ENCODE results near the gene ARAF.

The ARAF gene

GRCh38 chrX:47574547-47575301 lies 13.7 kb downstream of the ARAF start:
- peak overlapping the region; percentile 77 to 90 (median 80) for H3K9ac ChIP-seq
- peaks cover 0 to 33% (median 13%) of the 10 kb centered on the region in 11 experiments; a peak in 9 of 22 replicates for H3K9me3 ChIP-seq (replicated peaks in 1 of 11)
- TF ChIP-seq Cebpa-rat (IDR thresholded peaks at IDR 0.05), result peak in 5 of 11 experiments; percentile 17 to 73 (median 27); a peak in 3 of 22 replicates
- H3K27me3 ChIP-seq, result peaks cover 0 to 59% (median 28%) of the 10 kb centered on the region in 11 experiments; a peak in 18 of 22 replicates
- peak overlapping the region in 9 of 10 experiments; percentile 36 to 65 (median 53); a peak in 18 of 20 replicates for H3K4me3 ChIP-seq
- H3K27ac ChIP-seq, result peak overlapping the region; percentile 64 to 94 (median 88); a peak in 21 of 22 replicates
- H3K4me2 ChIP-seq, result peak overlapping the region; percentile 69 to 87 (median 83)
- H3K4me1 ChIP-seq, result peaks cover 44 to 81% (median 68%) of the 10 kb centered on the region in 10 experiments
- H3K36me3 ChIP-seq, result peaks cover 11 to 26% (median 19%) of the 10 kb centered on the region in 11 experiments; a peak in 20 of 22 replicates
- peaks cover 0 to 8% (median 0%) of the 10 kb centered on the region in 11 experiments; a peak in 1 of 22 replicates for H4K20me1 ChIP-seq

DNA sequence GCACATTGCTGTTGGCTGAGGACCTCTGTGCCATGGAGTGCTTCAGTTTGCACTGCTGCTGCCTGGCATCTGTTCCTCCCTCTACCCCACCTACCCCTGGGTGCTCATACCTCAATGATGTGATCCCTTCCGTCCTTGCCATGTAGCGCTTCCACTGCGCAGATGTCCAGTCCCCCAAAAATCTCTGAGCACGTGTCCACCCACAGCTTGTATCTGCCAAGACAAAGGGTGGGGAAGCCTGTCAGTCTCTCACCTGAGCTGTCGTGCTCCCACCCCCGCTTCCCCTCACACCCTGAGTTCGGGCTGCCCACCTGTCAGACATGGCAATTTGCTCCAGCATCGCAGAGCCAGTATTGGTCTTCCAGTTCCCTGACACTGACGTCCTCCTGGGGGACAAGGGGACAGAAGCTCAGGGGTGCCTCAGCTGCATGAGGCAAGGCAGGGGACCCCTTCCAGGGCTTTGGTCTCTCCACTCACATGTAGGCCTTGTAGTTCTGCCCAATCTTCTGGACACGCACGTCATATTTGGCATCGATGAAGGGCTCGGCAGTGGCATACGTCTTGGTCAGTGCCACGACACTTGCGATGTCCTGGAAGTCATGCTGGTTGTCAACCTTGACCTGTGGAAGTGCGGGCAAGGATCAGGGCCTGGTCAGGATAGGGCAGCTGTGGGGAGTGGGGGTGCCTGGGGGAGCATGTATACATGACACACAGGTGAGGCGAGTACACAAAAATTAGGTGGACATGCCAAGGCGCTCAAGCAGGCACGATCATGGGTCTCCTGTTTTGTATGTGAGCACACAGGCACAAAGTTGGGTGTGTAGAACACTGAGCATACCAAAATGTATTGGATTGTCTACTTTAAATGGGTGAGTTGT lies 15.3 kb downstream of the ARAF start:
- H3K9me3 ChIP-seq (replicated peaks in 1 of 11), result peaks cover 0 to 22% (median 8%) of the 10 kb centered on the region in 11 experiments; a peak in 9 of 22 replicates
- H4K20me1 ChIP-seq, result 0 out of 22 replicates have a peak, but pooled peaks cover 0 to 8% (median 0%) of the 10 kb centered on the region in 11 experiments
- no peak overlapping the region for H3K4me3 ChIP-seq
- no peak overlapping the region for H3K9ac ChIP-seq
- no peak for TF ChIP-seq Cebpa-rat (IDR thresholded peaks at IDR 0.05)
- H3K4me2 ChIP-seq, result peak overlapping the region in 8 of 11 experiments; percentile 65 to 87 (median 82); a peak in 6 of 22 replicates
- H3K36me3 ChIP-seq, result peaks cover 0 to 12% (median 6%) of the 10 kb centered on the region in 11 experiments; a peak in 15 of 22 replicates
- H3K4me1 ChIP-seq, result peaks cover 58 to 94% (median 71%) of the 10 kb centered on the region in 10 experiments
- H3K27ac ChIP-seq, result peak overlapping the region in 3 of 11 experiments; percentile 8 to 94 (median 92); a peak in 5 of 22 replicates
- H3K27me3 ChIP-seq, result peaks cover 0 to 45% (median 23%) of the 10 kb centered on the region in 11 experiments; a peak in 18 of 22 replicates

- Histone ChIP-seq H3K4me2 (peak overlapping the region in 5 of 11 experiments; percentile 28 to 65 (median 58); a peak in 9 of 22 replicates), H3K9me3 (replicated peaks in 1 of 11) (peaks cover 0 to 11% (median 0%) of the 10 kb centered on the region in 11 experiments; a peak in 3 of 22 replicates), H4K20me1 (no peaks in the 10 kb centered on the region), H3K4me1 (peaks cover 60 to 92% (median 69%) of the 10 kb centered on the region in 10 experiments), H3K27me3 (peaks cover 0 to 34% (median 11%) of the 10 kb centered on the region in 11 experiments; a peak in 15 of 22 replicates), H3K27ac (no peak overlapping the region), H3K36me3 (peaks cover 0 to under 1% (median 0%) of the 10 kb centered on the region in 11 experiments; a peak in 1 of 22 replicates), H3K4me3 (no peak overlapping the region), H3K9ac (no peak overlapping the region)
- TF ChIP-seq Cebpa-rat (IDR thresholded peaks at IDR 0.05), result no peak
These were observed 16.4 kb downstream of the ARAF start for GRCh38 chrX:47577424-47577823.

DNA sequence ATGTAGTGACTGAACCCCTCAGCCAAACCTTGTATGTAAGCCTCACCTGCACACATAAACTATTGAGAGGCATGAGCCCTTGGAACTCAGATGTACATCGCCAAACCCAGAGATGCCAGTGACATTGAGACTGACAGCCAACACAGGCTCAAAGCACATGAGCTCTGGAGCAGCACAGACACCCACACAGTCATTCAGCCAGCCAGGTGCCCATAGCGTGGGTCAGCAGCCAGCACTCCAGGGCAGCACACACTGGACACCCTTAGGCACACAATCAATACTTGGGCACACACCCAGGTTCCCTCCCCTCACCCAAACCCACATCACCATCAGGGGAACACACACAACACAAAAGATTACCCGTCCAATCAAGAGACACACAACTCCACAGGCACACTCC lies 16.9 kb downstream of the ARAF start:
- Histone ChIP-seq H3K36me3 (no peaks in the 10 kb centered on the region), H3K9ac (no peak overlapping the region), H3K27ac (peak overlapping the region in 2 of 11 experiments; percentile 19 to 21; a peak in 2 of 22 replicates)

GRCh38 chrX:47578692-47579091 lies 17.7 kb downstream of the ARAF start:
- Histone ChIP-seq H4K20me1 (peaks cover 0 to 6% (median 0%) of the 10 kb centered on the region in 11 experiments; a peak in 4 of 22 replicates), H3K9ac (peak overlapping the region in 1 of 11 experiments; percentile 44; a peak in 2 of 22 replicates), H3K4me3 (peak overlapping the region in 2 of 10 experiments; percentile 11 to 21; a peak in 1 of 20 replicates), H3K4me1 (peaks cover 60 to 80% (median 69%) of the 10 kb centered on the region in 10 experiments), H3K36me3 (no peaks in the 10 kb centered on the region), H3K4me2 (peak overlapping the region; percentile 33 to 86 (median 60); a peak in 21 of 22 replicates), H3K27ac (peak overlapping the region in 5 of 11 experiments; percentile 21 to 71 (median 48); a peak in 4 of 22 replicates), H3K27me3 (peaks cover 0 to 35% (median 7%) of the 10 kb centered on the region in 11 experiments; a peak in 10 of 22 replicates), H3K9me3 (replicated peaks in 1 of 11) (peaks cover 0 to 3% (median 0%) of the 10 kb centered on the region in 11 experiments; a peak in 1 of 22 replicates)
- TF ChIP-seq Cebpa-rat (IDR thresholded peaks at IDR 0.05), result no peak

More for the DNA sequence above, 16.9 kb downstream of the ARAF start:
- Histone ChIP-seq H3K27me3 (peaks cover 0 to 29% (median 7%) of the 10 kb centered on the region in 11 experiments; a peak in 12 of 22 replicates), H3K4me3 (no peak overlapping the region), H3K9me3 (replicated peaks in 1 of 11) (peaks cover 0 to 6% (median 0%) of the 10 kb centered on the region in 11 experiments; a peak in 2 of 22 replicates), H3K4me2 (peak overlapping the region; percentile 33 to 86 (median 60); a peak in 18 of 22 replicates), H4K20me1 (no peaks in the 10 kb centered on the region), H3K4me1 (peaks cover 60 to 87% (median 69%) of the 10 kb centered on the region in 10 experiments)
- TF ChIP-seq Cebpa-rat (IDR thresholded peaks at IDR 0.05), result no peak

DNA sequence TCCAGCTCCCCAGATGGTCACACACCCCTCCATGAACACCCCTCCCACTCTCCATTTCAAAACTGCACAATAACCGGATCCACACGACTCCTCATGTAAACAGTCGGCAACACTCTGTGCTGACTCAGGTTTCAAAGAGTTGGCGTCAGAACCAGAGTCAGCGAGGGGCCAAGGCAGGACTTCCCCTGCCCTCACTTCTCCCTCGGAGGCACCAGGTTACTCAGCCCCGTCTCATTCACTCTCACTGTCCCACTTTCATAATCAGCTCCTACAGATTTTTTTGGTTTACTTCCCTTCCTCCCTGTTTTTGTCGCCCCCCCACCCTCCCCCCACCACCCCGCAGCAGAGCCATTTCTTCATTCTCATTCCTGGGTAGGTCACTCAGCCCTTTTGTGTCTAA lies 18.5 kb downstream of the ARAF start:
- Histone ChIP-seq H3K4me3 (peak overlapping the region in 1 of 10 experiments; percentile 21; a peak in 1 of 20 replicates), H3K27ac (peak overlapping the region in 5 of 11 experiments; percentile 13 to 71 (median 48); a peak in 5 of 22 replicates), H3K9me3 (replicated peaks in 1 of 11) (no peaks in the 10 kb centered on the region), H3K9ac (peak overlapping the region in 2 of 11 experiments; percentile 39 to 44; a peak in 2 of 22 replicates), H3K36me3 (peaks cover 0 to 4% (median 0%) of the 10 kb centered on the region in 11 experiments; a peak in 5 of 22 replicates), H4K20me1 (peaks cover 0 to 15% (median 0%) of the 10 kb centered on the region in 11 experiments; a peak in 5 of 22 replicates), H3K4me1 (peaks cover 53 to 79% (median 64%) of the 10 kb centered on the region in 10 experiments), H3K27me3 (peaks cover 0 to 37% (median 8%) of the 10 kb centered on the region in 11 experiments; a peak in 10 of 22 replicates), H3K4me2 (peak overlapping the region in 10 of 11 experiments; percentile 33 to 86 (median 60); a peak in 17 of 22 replicates)
- no peak for TF ChIP-seq Cebpa-rat (IDR thresholded peaks at IDR 0.05)

DNA sequence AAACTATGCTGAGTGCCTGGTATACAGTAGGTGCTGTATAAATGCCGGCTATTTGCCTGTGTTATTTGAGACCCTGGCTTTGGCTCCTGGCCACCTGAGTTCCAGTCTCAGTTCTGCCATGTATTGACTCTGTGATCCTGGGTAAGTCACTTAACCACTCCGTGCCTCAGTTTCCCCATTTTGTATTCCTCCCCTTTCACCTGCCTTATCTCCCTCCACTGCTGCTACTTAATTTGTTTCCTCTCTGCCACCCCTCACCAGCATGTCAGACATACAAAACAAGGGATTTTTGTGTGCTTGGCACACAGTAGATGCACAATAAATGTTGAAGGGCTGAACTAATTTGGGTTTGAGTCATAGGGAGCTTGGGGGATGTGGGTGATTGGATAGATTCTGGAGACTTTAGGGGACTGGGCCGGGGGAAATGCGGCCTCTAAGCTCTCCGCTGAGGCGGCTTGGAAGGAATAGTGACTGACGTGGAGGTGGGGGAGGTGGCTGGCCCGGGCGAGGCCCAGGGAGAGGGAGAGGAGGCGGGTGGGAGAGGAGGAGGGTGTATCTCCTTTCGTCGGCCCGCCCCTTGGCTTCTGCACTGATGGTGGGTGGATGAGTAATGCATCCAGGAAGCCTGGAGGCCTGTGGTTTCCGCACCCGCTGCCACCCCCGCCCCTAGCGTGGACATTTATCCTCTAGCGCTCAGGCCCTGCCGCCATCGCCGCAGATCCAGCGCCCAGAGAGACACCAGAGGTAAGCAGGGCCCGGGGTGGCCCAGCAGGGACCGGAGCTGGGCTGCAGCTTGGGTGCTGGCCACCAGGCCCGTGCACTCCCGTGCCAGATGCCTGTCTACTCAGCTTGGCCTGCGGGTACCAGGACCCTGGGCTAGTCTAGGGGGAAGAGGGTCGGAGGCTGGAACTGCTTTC lies 21.0 kb downstream of the ARAF start, which contains the start of gene TIMP1:
Gene TIMP1, plus strand, starts transcription at position 706 of the 917 bp plus-strand sequence. CDS start 980 bp downstream, outside the sequence.
- Histone ChIP-seq H3K4me3 (peak within 1 kb of the TSS; percentile 42 to 75 (median 63); a peak in 19 of 20 replicates), H3K9me3 (replicated peaks in 1 of 11) (no peaks in the 10 kb centered on the region), H4K20me1 (peaks cover 0 to 39% (median 5%) of the 10 kb centered on the region in 11 experiments; a peak in 9 of 22 replicates), H3K36me3 (peaks cover 0 to 26% (median 8%) of the 10 kb centered on the region in 11 experiments; a peak in 11 of 22 replicates), H3K27me3 (peaks cover 0 to 55% (median 32%) of the 10 kb centered on the region in 11 experiments; a peak in 17 of 22 replicates), H3K9ac (peak within 1 kb of the TSS; percentile 73 to 87 (median 80)), H3K4me2 (peak within 1 kb of the TSS; percentile 69 to 91 (median 78)), H3K27ac (peak within 1 kb of the TSS; percentile 70 to 86 (median 82)), H3K4me1 (peaks cover 39 to 75% (median 64%) of the 10 kb centered on the region in 10 experiments)
- no peak for TF ChIP-seq Cebpa-rat (IDR thresholded peaks at IDR 0.05)

Data from BLaER1 treated with 17β-estradiol and CSF1 and Interleukin-3, amounts not matched to agents 10 nM and 100 nM (cell line).